GM21515 (cell line): ENCODE measurements around the gene NFIA.

Experiments
- ATAC-seq: cut with Tn5 transposase; IDR thresholded peaks from one replicate; pipeline ENCODE4 v1.9.1; 2021; ENCODE audit not compliant: unreplicated experiment

The NFIA gene

DNA sequence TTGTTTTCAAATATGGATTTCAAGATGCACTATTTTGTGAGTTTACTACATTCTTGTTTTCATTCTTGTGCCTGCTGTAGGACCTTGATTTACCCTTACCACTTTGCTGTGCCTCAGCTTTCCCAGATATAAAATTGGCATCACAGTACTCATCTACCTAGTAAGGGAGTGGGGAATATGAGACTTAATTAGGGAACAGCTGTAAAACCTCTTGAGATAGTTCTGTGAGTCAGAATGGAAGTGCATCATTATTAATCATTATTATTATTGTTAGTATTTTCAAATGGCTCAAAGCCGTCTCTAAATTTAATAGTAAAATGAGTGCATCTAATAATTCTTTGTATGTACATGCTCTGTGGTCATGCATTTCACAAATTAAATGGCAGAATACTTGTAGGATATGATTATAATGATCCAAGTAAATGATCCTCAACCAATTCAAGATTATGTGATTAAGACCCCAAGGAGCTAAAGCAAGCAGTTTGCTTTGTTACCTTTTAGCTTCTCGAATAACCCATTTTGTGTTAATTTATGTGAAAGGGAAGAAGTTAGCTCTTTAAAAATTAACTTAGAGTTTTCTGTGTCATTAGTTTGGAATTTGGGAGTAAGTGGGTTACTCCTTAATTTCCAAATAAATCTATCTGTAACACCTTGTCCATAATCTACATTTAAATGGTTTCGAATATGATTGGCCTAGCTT lies 155.4 kb downstream of the NFIA start:
- no peak for ATAC-seq

DNA sequence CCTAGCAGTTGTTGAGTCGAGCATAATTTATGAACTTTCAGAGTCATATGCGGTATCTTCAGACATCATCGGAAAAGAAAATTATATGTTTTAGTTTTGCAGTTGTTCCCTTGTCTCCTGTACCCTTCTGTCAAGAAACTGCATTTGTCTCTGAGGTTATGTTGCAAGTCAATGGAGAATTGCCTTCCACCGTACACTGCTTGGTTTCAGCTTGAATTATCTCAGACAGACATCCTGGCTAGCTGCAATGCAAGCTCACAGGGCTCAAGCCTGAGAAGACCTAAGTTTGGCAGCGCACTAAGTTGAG lies 156.0 kb downstream of the NFIA start:
- ATAC-seq, result no peak

DNA sequence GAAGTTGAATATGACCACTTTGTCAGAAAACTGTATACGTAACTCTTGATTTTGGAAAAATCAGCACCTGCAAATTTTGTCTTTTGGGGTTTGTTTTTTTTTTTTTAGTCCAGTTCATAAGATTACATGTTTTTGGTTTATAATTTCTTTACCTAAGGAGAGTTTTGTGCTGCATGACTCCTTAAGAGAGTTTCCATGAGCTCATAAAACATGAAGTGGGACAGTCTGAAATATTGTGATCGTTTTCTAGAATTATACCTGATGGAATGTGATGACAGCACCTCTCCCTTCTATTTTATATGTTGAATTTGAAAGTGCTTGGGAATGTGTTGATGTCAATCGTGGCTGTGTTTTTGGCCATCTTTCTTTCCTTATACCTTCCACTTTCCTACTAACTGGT lies 158.5 kb downstream of the NFIA start:
- no peak for ATAC-seq

DNA sequence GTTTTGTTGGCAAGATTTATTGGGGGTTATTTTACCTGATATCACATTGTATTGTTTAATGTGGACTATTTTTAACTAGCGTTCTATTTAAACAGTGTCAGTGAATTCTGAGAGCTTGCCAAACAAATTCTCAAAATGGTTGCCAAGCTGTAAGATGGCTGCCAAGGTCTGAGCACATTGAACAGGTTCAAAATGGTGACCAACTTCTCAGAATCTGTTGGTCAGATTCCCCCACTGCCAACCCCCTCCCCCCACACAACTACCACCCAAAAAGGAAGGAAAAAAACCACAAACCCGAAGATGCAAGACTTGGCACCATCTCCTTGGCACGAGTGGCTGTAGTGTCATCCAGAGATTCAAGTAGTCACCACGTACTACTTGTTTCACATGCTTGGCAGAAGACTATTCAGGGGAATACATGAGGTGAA lies 159.1 kb downstream of the NFIA start:
- ATAC-seq, result no peak

DNA sequence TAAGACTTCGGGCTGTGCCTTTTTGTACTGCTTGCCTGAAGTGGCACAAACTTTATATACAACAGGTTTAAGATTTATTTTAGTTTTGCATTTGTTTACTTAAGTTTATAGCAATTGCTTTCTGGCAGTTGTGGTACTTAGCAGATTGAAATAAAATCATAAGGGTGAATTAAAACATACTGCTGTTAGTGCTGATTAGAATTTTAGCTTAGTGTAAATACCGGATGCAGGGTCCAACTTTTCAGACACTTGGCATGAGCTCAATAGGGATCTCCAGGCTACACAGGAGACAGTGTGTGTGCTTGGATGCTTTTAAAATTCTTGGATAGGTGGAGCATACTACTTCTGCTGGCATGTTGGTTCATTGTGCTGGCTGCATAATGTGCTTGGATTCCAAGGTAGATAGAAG lies 159.6 kb downstream of the NFIA start:
- no peak for ATAC-seq

DNA sequence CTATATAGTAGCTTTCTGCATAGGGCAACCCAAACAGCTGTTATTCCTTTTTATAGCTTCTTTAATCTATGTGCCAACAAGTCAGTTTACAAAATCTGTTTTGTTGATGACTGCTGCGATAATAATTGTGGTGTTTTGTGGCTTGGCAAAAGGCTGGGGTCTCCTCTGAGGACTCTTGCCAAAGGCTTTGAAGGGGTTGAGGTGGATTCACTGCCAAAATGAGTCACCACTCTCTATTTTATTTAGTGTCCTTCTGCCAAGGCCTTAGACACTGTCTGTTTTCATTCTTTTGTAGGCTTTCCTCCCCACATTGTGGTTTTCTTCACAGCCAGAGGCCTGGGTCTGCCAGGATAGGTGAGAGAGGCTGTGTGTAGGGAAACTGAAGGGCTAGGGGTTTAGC lies 161.8 kb downstream of the NFIA start:
- no peak for ATAC-seq

DNA sequence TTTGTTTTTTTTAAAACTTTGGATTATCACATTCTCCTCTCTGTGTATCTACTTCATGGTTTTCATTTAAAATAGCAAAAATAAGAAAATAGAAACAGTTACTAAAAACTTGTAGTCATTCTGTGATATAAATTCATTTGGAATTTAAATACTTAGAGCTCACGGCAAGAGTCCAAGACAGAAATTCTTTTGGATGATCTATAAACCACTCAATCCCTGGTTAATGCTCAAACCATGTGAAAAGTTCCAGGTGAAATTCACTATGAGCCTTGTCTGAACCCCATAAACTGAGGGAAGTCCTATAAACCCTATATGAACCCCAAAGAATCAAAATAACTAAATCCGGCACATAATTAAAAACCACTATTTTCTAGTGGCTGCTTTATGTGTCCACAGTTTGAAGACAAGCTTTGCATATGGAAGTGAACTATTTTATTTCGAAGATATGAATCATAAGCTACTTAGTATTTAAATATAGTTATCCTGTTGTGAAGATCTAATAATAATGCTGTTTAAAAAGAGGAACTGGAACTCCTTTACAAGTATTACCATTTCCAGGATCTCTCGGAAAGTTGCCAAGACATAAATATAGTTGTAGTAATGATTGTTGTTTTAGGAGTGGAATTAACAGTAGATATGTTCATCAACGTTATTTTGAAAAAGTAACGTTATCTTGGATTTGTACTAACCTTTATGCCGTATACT lies 163.5 kb downstream of the NFIA start:
- no peak for ATAC-seq

DNA sequence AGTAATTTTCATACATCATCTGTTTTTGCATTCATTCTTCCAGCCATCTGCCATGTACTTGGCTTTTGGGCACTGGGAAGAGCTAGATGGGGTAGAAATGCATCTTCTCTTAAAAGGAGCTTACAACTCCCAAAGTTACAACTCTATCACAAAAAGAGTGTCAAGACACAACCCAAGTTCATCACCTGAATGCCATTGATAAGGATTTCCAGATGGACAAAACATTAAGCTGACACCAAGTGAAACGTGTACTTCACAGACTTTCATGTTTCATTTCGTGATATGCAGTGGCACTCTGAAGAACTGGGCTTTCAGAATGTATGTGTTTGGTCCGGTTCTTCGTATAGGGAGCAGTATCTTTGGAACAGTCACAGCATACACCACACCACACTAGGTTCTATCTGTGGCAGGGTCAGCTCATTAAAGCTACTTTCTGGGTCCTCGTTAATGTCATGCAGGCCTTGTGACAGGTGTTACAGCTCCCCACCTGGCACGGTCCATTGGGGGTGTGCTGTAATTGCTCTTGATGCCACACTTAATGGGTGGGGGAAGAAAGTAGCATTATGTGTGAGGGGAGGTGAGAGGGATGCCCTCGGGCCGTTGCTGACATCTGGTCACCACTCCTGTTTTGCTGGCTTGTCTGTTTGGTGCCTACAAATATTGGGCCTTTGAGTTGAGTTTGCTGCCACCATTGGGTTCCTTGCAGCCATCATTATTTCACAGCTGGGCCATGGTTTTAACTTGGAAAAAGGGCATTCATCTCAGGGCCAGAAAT lies 164.9 kb downstream of the NFIA start:
- no peak for ATAC-seq

DNA sequence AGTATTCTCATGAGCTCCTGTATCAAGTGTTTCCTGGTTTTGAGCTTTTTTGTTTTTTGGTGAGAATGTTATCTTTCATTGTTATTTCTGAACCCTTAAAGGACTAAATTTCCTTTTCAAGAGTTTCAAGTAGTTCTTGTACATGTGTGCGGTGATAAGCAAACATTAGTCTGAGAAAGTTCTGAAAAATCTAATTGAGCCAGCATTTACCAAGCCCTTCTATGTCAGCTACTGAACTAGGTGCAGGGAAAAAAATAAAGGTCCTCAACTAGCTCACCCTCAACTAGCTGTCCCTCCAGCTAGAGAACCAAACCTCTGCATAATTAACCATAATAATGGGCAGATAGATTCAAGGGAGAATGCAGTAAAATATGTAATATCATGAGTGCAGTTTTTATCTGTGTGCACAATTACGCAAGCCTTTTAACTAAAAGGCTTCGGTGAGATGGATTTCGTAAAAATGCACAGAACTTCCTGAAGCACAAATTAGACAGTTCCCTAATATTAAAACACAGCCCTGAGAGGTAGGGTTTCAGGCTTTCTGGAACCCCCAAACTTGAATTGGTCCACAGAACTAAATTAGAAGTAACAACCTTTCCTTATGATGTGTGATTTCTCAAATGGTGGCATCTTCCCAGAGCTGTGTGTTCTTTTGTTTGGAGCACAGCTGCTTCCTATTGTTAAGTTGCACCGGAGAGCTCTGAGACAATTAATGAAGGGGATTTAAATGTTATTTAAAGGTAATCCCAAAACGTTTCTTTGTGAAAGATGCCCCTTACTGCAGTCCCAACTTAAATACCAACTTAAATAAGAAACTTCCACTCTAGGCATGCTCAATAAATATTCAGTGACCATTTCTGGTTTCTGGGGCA lies 165.8 kb downstream of the NFIA start:
- ATAC-seq, result no peak

DNA sequence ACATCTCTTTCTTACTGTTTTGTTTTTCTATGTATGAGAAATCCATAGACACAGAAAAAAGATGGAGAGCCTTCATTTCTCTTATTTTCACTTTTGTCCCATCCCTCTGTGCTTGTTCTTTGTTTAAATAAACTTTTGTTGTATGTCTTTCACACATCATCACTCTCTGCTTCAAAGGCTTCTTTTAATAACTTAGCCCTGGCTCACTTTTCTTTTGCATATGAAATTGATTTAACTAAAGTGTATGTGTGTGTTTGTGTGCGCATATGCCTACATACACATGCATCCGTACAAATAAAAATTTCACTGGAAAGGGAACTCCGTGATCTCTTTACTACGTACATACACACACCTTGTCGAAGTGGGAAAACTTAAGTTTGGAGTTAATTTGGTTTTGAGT lies 168.6 kb downstream of the NFIA start:
- ATAC-seq, result no peak

DNA sequence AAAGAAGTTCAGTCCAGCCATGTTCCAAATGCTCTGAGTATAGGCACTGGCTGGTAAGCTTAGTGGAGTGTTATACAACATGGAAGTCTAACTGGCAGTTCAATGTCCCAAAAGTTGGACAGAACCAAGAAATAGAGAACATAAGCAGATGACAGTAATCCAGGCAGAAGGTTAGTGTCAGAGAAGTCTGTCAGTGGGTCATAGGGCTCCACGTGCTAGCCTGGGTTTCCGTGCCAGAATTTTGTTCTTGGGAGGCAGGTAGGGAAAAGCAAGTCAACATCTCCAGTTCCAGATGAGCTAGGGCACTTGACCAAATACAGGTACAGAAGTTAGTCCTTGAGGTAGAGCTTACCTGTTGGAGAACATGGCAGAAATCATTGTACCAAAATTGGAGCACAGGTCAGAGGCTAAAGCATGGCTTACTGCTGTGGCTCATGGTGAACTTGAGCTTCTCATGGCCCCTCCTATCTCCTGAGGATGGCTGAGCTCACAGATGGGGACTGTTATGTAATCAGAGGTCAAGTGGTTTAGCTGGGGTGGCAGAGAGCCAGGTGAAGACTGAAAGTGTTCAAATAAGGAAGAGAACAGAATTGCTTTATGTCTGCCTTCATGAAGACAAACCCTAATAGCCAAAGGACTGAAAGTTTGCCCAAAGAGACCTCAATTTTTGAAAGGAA lies 170.8 kb downstream of the NFIA start:
- no peak for ATAC-seq

DNA sequence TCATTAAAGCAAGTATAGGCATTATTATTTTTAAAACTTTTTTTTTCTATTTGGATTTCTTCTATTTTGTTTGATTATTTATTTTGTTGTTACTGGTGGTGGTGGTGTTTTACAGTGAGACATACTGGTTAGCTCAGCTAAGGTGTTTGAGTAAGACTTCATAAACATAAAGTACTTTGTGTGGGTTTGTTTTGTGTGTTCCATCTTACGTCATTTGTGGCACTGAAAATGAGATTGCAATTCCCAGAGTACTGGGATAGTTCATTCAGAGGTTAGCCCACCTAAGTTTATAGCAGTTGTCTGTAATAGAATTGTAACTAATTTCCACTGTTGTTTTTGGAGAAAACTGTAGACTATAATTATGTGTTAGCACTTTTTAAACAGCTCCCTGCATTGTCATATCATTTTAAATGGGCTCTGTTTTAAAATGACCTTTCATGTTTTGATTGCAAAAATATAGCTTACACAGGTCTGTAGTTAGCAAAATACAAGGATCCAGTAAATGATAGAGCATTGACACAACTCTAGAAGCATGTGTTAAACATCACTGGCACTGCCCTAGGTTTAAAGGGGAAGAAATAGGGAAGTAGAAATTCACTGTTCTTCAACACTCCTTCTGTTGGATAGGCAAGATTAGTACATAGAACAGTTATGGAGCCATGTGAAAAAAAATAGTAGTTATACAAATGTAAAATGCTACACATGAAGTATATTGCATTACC lies 171.7 kb downstream of the NFIA start:
- ATAC-seq, result no peak

DNA sequence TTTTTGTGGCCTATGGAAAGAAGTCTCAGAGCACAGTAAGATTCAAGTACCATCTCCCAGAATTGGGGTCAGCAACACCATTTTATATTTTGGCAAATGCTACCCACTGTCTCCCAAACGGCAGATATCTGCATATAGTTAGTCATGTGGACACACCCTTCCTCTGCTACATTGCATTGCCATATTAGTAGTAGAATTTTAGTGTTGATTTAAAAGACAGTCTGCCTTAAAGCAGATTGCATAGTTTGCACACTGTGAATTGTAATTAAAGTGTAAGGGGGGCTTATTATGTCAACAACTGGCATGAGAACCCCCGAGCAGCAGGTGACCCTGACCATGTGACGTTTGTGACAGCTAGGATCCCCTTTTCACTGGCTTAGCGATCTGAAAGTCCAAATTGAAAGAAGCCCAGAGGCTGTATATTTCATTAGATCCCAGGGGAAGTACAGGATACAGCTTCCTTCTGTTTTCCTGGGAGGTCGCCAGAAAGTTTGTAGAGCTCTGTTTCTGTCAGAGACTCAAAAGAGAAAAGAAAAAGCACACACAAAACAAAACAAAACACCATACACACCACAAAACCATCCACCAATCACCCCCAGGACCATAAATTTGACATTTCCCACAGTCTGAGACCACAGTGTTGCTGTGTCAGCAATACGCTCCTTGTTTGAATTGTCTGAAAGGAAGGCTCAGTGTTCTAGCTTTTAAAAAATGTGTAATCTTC lies 172.4 kb downstream of the NFIA start:
- no peak for ATAC-seq

DNA sequence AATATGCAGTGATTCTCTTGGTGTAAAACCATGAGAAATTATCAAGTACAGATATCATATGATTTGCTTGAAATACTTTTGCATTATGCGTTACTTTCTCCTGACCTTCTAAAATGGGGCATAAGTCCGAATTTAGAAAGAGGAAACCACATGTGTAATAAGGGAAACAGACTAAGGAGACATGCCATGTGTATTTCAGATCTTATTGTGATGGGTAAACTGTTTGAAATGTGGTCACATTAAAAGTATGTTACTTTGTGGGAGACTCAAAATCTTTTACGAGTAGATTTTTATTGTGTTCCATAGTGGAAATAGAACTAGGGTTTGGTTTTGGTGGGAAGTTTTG lies 173.0 kb downstream of the NFIA start:
- ATAC-seq, result no peak

DNA sequence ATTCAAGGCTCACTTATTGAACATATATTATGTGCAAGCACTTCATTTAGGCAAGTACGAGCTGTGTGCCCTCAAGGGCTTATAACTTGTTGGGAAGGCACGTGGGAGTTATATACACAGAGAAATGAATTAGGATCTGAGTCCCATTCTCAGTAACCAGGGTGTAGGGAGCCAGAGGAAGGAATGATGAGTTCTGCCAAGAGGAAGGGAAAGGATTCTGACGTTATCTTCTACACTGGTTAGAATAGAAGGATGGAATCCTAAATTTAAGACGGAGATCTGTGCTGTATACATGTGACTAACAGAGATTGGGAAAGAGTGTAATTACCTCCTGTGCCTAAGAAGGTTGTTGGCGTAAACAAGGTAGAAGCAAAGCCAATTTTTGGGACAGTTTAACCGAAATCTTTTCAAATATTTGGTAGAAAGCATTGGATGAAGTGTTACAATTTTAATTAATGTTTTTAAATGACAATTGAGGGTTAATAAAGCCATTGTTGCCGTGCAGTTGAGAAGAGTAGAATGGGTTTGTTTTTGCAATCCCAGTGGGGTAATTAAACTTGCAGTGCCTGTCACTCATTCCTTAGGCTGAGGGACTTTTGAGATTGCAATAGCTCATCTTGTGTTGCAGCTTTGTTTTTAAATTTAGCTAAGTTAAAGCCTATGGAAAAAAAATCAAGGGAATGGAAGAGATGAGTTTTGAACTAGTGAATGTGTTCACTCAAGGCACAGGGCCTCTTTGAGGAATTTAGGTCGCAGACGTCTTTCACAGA lies 177.2 kb downstream of the NFIA start:
- no peak for ATAC-seq

DNA sequence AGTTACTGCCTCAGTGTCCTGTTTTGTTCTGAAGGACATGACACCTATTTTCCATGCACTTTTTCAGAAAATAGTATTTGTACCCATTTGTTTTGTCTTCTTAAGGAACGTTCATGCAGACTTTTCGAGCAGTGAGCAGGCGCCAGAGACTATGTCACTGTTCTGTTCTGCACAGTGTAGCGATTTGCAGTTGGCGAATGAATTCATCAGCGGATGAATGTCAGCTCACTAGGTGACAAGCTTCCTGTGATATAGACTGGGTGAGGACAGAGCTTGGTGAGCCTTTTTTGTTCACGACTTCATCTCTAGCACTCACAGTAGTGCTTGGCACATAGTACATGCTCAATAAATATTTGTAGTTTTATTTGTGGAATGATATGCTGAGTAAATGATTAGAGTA lies 177.8 kb downstream of the NFIA start:
- ATAC-seq, result no peak

DNA sequence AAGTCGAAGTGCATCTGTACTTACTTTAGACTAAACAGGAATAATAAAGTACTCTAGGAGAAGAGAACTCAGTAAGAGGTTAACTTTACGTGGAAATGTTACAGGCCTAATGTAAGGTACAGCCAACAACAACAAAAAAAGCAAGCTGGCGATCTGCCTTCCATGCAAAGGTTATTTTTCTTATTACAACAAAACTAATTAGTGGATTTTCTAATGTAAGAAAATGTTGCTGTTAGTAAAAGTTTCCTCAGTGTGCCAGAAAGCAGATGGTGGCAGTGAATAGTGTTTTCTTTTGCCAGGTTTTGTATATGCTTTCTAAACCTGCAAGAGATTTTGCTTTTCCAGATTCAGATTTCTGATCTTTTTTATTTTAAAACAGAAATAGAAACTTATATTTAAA lies 179.2 kb downstream of the NFIA start:
- no peak for ATAC-seq

DNA sequence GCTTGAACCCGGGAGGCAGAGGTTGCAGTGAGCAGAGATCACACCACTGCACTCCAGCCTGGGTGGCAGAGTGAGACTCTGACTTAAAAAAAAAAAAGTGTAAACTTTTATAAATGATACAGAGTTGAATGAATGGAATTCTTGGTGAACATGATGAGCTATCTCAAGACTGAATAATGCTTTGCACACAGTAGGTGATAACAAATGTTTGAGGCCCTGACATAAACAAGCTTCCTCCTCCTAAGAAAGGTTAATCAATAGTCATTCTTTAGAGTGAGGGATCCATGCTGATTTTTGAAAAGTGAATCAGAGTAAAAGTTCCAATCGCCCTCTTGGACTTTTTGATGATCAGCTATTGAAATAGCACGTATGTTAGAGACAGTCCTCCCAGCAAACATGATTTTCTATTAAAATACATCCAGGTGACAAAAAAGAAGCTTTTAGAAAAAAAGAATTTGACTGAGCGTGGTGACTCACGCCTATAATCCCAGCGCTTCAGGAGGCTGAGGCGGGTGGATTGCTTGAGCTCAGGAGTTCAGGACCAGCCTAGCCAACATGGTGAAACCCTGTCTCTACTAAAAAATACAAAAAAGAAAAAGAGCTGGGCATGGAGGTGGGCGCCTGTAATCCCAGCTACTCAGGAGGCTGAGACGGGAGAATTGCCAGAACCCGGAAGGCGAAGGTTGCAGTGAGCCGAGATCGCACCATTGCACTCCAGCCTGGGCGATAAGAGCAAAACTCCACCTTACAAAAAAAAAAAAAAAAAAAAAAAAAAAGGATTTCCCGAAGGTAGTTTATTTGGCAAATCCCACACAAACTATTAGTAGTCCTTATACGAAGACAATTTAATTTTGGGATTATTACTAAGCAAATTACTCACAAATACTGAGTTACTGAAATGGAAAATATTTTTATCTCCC lies 181.8 kb downstream of the NFIA start:
- ATAC-seq, result no peak
